ENCODE measurements around the gene PDX1.

The PDX1 gene

DNA sequence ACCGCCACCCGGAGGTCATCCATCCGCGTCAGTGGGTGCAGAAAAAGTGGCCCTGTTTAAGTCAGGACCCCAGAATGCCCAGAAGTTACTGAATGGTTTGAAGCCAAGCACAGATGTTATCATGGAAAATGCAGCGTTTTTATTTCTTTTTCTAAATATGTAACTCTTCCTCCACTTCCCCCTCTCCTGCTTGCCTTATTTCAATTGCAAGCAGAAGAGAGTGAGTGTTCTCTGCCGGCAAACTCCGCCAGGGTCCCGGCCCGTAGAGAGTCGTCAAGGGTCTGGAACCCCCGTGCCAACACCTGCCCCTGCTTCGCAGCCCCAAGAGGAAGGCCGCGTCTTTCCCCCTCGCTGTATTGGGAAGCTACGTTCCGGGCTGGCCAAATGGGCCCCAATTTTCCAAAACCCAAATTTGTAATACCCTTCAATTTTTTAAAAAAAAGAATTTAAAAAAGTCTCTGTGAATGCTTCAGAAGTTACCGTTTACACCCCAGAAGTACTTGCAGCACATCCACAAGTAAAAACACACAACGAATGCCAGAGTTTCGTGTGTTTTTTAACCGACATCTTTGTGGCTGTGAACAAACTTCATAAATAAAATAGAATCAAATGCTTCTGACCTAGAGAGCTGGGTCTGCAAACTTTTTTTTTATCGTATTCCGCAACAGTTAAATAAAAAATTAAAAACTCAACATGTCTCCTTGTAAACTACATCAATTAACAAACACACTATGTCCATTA, 712 bp upstream of the PDX1 start:
- H3K4me3 ChIP-seq (ENCODE audit: low read length): no peak overlapping the region
- TF ChIP-seq CTCF (conservative IDR thresholded peaks at IDR 0.05; ENCODE audit: low read length): no peak
- DNase-seq (ENCODE audit: low read depth): no peak

- no peak for TF ChIP-seq CTCF (conservative IDR thresholded peaks at IDR 0.05; ENCODE audit: low read length)
- DNase-seq (ENCODE audit: low read depth): no peak
- no peak overlapping the region for H3K4me3 ChIP-seq (ENCODE audit: low read length)
Measured at GRCh38 chr13:27919659-27919933, 204 bp upstream of the PDX1 start.

GRCh38 chr13:27920677-27921420, 1.0 kb downstream of the PDX1 start:
- peak overlapping the region; percentile 35 for H3K4me3 ChIP-seq (ENCODE audit: low read length)
- DNase-seq (ENCODE audit: low read depth): peak; percentile 11
- no peak for TF ChIP-seq CTCF (conservative IDR thresholded peaks at IDR 0.05; ENCODE audit: low read length)

- H3K4me3 ChIP-seq (ENCODE audit: low read length): peak overlapping the region; percentile 35
- no peak for TF ChIP-seq CTCF (conservative IDR thresholded peaks at IDR 0.05; ENCODE audit: low read length)
Measured at GRCh38 chr13:27921421-27921960, 1.7 kb downstream of the PDX1 start.

DNA sequence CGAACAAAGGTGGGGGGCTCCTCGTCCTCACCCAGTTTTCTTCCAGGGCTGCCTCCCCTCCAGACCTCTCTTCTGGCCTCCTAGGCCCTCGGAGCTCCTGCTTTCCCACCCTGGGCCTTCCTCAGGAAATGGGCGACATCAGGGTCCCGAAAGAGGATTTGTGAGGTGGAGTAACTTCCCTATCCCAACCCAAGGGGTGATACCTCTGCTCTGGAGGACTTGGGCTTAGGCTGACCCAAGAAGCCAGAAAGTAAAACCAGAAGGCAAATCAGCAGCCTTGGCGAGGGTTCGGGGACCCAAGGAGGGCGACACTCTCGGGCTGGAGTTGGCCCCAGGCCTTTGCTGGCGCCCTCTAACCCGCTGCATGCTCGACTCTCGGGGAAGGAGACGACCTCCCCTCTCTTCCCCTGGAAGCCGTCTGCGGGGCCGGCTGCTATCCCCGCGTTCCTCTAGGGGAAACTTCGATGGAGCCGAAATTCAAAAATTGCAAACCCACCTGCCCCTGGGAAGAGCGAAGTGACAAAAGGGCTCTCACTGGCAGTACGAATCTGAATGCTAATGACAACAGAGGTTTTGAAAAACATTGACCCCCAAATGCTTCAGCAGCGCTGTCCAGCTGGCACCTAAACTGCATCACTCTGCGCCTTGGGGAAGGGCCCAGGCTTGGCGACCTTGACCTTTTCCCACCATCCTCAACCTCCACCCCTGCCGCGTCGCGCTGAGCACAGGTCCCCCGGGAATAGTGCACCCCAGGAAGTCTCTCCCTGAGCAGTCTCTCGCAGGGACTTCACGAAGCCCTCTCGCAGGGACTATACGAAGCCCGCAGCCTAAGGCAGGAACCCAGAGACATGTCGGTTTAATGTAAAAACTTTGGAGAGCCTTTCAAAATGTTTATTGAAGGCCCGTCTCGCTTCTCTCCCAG, 2.4 kb downstream of the PDX1 start:
- no peak for DNase-seq (ENCODE audit: low read depth)
- no peak overlapping the region for H3K4me3 ChIP-seq (ENCODE audit: low read length)
- TF ChIP-seq CTCF (conservative IDR thresholded peaks at IDR 0.05; ENCODE audit: low read length): no peak

More at GRCh38 chr13:27921421-27921960, 1.7 kb downstream of the PDX1 start:
- DNase-seq (ENCODE audit: low read depth): no peak

- no peak for TF ChIP-seq CTCF (conservative IDR thresholded peaks at IDR 0.05; ENCODE audit: low read length)
- DNase-seq (ENCODE audit: low read depth): no peak
- H3K4me3 ChIP-seq (ENCODE audit: low read length): no peak overlapping the region
Measured at GRCh38 chr13:27922883-27923612, 3.2 kb downstream of the PDX1 start.
